Stimulated activated naive CD4-positive, alpha-beta T cell treated with Interleukin-2 at 50 U/mL for 16 hours (primary cell): ENCODE results near the gene NEUROD4.

Experiments
- DNase-seq: peaks from one replicate; lab custom pipeline; 2025; lab: John Stamatoyannopoulos, UW

The NEUROD4 gene

GRCh38 chr12:55058776-55059175, 39.0 kb downstream of the NEUROD4 start:
- DNase-seq: no peak

- no peak for DNase-seq
Measured at GRCh38 chr12:55060470-55060869, 40.7 kb downstream of the NEUROD4 start.

GRCh38 chr12:55061024-55061423, 41.2 kb downstream of the NEUROD4 start:
- no peak for DNase-seq

- DNase-seq: no peak
Measured at GRCh38 chr12:55063291-55063690, 43.5 kb downstream of the NEUROD4 start.

GRCh38 chr12:55065535-55065934, 45.8 kb downstream of the NEUROD4 start:
- DNase-seq: no peak

GRCh38 chr12:55067701-55068100, 47.9 kb downstream of the NEUROD4 start:
- no peak for DNase-seq

GRCh38 chr12:55068416-55069010, 48.7 kb downstream of the NEUROD4 start:
- DNase-seq: no peak

GRCh38 chr12:55072083-55072482, 52.3 kb downstream of the NEUROD4 start:
- DNase-seq: peak; percentile 70

- DNase-seq: peak; percentile 67
Measured at GRCh38 chr12:55073043-55074022, 53.6 kb downstream of the NEUROD4 start.

GRCh38 chr12:55074806-55075205, 55.0 kb downstream of the NEUROD4 start:
- DNase-seq: no peak
